Measurements from ENCODE around the gene MEIKIN.
"Not testable (repeated sequence)": the region's sequence is repeated elsewhere in the genome, so short reads cannot be mapped to it uniquely, and the experiment has no call there.

MEIKIN gene

DNA sequence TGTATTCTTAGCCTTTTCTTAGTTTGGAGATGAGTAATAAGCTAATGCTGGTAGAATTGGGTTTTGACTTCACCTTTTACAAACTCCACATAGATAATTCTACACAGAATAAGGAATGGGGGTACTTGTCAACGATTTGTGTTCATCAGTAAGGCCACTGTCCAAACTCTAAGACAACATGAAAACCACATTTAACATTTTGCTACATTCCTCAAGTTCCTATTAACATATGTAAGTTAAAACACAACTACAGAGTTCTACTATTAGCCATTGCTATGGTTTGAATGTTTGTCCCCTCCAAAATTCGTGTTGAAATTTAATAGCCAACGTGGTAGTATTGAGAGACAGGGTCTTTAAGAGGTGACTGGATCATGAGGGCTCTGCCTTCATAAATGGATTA, 31.9 kb downstream of the MEIKIN start:
- DNase-seq (ENCODE audit: low spot score) = no peak

DNA sequence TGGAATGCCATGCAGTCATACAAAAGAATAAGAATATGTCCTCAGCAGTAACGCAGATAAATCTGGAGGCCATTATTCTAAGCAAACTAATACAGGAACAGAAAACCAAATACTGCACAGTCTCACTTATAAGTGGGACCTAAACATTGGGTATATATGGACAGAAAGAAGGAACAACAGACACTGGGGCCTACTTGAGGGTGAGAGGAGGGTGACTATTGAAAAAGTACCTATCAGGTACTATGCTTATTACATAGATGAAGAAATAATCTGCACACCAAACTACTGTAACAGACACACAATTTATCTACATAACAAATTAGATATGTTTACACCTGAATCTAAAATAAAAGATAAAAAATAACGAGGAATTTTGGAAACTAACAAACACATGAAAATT, 38.8 kb downstream of the MEIKIN start:
- DNase-seq (ENCODE audit: low spot score) = no peak

DNA sequence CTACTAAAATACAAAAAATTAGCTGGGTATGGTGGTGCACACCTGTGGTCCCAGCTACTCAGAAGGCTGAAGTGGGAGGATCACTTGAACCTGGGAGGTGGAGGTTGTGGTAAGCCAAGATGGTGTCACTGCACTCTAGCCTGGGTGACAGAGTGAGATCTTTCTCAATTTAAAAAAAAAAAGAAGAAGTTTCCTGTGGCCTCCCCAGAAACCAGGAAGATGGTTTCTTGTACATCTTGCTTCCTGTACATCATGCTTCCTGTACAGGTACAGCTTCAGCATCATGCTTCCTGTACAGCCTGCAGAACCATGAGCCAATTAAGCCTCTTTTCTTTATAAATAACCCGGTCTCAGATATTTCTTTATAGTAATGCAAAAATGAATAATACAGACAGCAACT, 43.2 kb downstream of the MEIKIN start:
- DNase-seq (ENCODE audit: low spot score) = not testable (repeated sequence)

DNA sequence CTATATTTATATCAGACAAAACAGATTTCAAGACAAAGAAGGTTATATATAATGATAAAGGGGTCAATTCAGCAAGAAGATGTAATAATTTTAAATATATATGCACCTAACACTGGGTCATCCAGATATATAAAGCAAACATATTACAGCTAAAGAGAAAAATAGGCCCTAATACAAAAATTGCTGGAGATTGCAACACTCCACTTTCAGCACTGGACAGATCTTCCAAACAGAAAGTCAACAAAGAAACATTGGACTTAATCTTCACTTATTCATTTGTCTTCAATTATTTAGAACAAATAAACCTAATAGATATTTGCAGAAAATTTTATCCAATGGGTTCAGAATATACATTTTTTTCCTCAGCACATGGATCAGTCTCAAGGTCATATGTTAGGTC, 45.8 kb downstream of the MEIKIN start:
- no peak for DNase-seq (ENCODE audit: low spot score)

DNA sequence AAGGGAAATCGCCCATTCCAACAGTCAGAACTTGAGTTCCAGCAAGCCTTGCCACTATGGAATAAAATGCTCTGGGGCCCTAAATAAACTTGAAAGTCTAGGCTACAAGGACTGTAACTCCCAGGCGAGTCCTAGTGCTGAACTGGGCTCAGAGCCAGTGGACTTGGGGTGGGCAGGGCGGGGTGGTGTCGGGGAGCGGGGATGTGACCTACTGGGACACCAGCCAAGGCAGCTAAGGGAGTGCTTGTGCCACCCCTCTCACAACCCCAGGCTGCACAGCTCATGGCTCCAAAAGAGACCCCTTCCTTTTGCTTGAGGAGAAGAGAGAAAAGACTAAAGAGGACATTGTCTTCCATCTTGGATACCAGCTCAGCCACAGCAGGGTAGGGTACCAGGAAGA, 61.5 kb downstream of the MEIKIN start:
- DNase-seq (ENCODE audit: low spot score) = no peak

DNA sequence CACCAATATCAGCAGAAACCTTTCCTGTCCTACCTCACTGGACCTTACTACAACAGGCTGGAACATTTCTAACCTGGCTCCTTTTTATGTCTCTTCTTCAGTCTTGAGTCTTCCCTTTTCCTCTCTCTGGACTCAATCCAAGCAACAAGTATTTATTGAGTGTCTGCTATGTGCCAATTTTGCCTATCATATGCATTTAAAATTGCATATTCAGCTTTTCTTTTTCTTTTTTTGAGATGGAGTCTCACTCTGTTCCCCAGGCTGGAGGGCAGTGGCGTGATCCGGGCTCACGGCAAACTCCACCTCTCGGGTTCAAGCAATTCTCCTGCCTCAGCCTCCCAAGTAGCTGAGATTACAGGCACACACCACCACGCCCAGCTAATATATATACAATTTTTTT, 65.8 kb downstream of the MEIKIN start:
- DNase-seq (ENCODE audit: low spot score) = no peak

DNA sequence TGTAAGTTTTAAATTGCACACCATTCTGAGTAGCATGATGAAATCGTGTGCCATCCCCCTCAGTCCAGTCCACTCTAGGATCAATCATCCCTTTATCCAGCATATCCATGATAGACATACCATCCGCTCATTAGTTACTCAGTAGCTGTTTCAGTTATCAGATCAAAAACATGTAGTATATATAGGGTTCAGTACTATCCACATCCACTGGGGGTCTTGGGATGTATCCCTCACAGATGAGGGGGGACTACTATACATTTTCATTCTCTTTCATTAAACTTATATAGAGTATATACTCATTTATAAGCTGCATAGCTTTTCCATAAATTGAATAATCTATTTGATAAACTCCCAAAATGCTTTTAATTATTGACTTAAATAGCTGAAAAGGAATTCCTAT, 67.6 kb downstream of the MEIKIN start:
- no peak for DNase-seq (ENCODE audit: low spot score)

DNA sequence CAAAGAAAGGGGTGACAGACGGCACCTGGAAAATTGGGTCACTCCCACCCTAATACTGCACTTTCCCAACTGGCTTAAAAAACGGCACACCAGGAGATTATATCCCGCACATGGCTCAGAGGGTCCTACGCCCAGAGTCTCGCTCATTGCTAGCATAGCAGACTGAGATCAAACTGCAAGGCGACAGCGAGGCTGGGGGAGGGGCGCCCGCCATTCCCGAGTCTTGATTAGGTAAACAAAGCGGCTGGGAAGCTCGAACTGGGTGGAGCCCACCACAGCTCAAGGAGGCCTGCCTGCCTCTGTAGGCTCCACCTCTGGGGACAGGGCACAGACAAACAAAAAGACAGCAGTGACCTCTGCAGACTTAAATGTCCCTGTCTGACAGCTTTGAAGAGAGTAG, 74.2 kb downstream of the MEIKIN start:
- not testable (repeated sequence) for DNase-seq (ENCODE audit: low spot score)

DNA sequence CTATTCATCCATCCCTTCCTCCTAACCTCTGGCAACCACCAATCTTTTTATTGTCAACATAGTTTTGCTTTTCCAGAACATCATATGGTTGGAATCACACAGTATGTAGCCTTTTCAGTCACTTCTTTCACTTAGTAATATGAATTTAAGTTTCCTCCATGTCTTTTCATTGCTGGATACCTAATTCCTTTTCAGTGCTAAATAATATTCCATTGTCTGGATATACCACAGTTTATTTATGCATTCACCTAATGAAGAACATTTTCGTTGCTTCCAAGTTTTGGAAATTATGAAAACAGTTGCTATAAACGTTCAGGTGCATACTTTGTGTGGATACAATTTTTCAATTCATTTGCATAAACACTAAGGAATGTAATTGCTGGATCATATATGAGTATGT, 77.9 kb downstream of the MEIKIN start:
- no peak for DNase-seq (ENCODE audit: low spot score)

DNA sequence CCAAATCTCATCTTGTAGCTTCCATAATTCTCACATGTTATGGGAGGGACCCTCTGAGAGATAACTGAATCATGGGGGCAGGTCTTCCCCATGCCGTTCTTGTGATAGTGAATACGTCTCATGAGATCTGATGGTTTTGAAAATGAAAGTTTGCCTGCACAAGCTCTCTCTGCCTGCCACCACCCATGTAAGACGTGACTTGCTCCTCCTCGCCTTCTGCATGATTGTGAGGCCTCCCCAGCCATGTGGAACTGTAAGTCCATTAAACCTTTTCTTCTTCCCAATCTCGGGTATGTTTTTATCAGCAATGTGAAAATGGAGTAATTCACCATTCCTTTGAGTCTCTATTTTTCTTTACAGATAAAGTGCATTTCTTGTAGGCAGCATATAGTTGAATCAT, 81.8 kb downstream of the MEIKIN start:
- no peak for DNase-seq (ENCODE audit: low spot score)

DNA sequence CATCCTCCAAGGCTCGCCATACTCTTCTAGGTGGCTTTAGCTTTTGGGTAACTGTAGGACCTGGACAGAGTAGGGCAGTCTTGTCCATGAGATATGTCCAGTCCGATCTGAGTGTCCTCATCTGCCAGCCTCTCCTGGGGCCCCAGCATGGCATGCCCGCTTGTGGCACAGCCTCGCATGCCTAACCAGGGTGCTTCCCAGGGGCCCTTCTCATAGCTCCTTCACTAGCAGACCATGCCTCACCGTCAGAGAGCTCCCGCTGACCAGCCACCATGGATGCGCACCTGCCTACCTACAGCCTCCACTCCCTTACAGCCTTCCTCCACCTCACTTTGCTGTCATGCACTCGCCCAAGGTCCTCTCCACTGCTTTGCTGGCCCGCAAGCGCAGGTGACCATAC, 88.1 kb downstream of the MEIKIN start:
- no peak for DNase-seq (ENCODE audit: low spot score)

DNA sequence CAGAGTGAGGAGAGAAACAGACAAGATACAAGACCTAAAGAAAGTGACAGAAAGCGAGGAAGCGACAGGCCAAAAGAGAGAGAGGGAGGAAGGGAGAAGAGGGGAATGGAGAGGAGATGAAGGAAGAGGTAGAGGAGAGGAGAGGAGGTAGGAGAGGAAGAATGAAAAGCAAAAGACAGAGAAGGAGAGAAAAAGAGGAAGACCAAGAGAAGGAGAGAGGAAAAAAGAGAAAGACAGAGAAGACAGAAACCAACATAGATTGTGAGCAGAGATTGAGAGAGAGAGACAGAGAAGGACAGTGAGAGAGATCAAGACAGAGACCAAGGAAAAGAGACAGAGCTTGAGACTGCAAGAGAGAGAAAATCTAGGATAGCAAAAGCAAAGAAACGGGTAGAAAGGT, 90.0 kb downstream of the MEIKIN start:
- DNase-seq (ENCODE audit: low spot score) = no peak

DNA sequence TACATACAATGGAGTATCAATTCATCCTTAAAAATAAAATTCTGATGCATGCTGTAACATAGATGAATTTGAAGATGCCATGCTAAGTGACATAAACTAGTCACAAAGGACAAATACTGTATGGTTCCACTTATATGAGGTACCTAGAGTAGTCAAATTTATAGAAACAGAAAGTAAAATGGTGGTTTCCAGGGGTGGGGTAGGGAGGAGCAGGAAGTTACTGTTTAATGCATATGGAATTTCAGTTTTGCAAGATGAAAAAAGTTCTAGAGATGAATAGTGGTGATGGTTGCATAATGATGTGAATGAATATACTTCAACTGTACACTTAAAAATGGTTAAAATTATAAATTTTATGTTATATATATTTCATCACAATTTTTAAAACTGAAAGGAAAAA, 91.3 kb downstream of the MEIKIN start:
- DNase-seq (ENCODE audit: low spot score) = no peak

DNA sequence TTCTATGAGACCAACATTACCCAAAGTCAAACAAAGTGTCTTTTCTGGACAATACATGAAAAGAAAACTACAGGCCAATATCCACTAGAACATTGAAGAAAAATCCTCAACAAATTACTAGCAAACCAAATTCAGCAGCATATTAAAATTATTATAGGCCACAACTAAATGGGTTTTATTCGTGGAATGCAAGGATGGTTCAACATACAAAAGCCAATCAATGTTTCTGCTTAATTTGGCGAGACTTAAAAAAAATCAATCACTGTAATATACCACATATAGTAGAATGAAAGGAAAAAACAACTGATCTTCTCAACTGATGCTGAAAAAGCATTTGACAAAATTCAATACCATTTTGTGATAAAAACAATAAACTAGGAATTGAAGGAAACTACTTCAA, 96.8 kb downstream of the MEIKIN start:
- DNase-seq (ENCODE audit: low spot score) = no peak

DNA sequence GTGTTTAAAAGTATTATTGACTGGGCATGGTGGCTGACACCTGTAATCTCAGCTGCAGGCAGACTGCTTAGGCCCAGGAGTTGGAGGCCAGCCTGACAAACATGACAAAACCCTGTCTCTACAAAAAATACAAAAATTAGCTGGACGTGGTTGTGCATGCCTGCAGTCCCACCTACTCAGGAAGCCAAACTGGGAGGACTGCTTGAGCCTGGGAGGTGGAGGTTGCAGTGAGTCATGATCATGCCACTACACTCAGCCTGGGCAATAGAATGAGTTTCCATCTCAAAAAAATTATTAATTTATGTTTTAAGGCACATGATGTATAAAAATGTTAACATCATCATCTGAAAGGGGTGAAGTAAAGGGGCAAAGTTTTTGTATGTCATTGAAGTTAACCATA, 98.9 kb downstream of the MEIKIN start:
- no peak for DNase-seq (ENCODE audit: low spot score)

DNA sequence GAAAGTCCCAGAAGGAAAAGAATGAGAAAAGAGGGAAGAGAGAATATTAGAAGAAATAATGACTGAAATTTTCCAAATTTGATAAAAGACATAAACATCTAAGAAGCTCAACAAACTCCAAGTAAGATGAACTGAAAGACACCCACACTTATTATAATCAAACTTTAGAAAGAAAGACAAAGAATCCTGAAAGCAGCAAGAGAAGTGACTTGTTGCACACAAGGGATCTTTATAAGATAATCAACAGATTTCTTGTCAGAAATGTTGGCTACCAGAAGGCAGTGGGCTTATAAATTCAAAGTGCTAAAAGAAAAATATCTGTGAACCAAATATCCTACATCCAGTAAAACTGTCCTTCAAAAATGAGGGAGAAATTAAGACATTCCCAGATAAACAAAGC, 99.6 kb downstream of the MEIKIN start:
- no peak for DNase-seq (ENCODE audit: low spot score)

DNA sequence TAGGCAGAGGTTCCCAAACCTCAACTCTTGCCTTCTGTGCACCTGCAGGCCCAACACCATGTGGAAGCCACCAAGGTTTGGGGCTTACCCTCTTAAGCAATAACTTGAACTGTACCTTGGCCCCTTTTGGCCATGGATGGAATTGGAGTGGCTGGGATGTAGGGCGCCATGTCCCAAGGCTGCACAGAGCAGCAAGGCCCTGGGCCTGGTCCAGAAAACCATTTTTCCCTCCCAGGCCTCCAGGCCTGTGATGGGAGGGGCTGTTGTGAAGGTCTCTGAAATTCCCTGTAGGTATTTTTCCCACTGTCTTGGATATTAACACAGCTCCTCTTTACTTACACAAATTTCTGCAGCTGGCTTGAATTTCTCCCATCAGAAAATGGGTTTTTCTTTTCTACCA, 102.5 kb downstream of the MEIKIN start:
- DNase-seq (ENCODE audit: low spot score) = not testable (repeated sequence)

DNA sequence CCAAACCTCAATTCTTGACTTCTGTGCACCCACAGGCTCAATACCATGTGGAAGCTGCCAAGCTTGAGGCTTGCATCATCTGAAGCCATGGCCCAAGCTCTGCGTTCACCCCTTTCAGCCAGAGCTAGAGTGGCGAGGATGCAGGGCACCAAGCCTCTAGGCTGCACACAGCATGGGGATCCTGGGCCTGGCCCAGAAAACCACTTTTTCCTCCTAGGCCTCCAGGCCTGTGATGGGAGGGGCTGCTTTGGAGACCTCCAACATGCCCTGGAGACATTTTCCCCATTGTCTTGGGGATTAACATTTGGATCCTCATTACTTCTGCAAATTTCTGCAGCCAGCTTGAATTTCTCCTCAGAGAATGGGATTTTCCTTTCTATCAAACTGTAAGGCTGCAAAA, 112.8 kb downstream of the MEIKIN start:
- not testable (repeated sequence) for DNase-seq (ENCODE audit: low spot score)

DNA sequence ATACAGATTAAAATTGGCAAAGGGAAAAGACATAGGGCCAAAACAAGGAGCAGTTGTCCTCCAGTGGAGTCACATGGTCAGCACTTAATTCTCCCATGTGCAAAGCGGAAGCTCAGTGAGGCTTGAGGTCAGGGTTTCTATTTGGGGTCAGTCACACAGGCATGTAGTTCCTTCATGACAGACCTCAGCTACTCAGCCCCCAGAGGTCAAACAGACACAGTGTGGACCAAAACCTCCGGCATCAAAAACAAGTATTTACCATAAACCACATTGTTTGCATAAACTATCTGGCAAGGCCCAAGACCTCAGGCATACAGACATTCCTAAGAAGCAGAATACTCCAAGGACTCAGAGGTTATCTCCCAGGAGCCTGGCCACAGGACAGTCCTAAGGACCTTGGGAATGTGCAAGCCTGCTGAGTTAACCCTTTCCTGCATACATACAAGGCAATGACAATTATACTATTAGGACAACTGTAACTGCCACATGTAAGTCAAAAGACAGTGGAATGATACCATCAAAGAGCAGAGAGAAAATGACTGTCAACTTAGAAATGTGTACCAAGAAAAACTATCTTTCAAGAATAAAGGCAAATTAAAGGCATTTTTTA, 120.0 kb downstream of the MEIKIN start:
- no peak for DNase-seq (ENCODE audit: low spot score)

DNA sequence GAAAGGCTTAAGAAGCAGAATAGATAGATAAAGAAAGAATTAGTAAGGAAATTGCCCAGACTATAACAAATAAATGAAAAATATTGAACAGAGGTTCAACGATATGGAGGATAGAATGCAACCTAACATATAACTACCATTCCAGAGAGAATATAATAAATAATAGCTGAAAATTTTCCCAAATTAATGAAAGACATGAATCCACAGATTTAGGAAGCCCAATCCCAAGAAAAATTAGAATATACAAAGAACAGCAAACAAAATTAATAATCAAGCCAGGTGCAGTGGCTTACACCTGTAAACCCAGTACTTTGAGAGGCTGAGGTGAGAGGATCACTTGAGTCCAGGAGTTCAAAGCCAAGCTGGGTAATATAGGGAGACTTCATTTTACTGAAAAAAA, 120.8 kb downstream of the MEIKIN start:
- no peak for DNase-seq (ENCODE audit: low spot score)

DNA sequence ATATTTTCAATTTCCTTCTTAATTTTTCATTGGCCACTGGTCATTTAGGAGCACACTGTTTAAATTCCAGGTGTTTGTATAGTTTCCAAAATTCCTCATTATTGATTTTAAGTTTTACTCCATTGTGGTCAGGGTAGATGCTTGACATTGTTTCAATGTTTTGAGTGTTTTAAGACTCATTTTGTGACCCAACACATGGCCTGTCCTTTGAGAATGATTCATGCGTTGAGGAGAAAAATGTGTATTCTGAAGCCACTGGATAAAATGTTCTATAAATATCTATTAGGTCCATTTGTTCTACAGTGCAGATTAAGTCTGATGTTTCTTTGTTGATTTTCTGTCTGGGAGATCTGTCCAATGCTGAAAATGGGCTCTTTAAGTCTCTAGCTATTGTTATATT, 124.2 kb downstream of the MEIKIN start:
- DNase-seq (ENCODE audit: low spot score) = no peak

DNA sequence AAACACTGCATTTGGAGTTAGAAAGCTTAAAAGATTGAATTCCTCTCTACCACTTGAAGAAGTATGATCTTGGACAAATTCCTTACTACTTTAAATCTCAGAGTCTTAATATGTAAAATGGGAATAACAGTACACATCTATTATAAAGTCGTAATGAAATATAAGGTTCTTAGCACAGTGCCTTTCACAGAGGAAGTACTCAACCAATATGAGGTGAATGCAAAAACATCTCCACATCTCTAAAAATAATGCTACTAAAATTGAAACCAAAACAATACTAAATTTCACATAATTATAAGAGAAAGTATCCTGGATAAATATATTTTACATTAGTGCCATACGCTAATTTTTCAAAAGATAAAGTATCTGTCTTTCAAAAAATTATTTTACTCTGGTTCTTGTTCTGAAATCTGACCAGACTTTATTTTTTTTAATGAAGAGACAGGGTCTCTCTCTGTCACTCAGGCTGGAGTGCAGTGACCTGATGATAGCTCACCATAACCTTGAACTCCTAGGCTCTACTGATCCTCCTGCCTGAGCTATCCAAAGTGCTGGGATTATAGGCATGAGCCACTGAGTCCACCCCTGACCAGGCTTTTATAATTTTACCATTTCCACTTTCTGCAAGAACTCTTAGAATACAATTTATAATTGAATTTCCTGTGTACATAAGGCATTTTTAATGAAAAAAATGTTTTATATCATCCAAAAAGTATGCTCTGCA, 127.3 kb downstream of the MEIKIN start:
- DNase-seq (ENCODE audit: low spot score) = no peak

DNA sequence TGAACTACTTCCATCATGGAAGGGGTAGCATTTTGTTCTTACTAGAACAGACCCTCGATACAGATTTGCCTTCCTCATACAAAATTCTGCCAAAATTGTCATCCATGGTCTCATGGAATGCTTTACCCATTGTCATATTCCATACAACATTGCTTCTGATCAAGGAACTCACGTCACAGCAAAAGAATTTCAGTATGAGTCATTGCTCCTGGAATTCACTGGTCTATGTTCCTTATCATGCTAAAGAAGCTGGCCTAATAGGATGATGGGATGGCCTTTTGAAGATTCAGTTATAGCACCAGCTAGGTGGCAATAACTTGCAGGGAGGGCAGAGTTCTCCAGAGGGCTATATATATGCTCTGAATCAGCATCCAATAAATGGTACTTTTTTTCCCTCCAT, 130.5 kb downstream of the MEIKIN start:
- DNase-seq (ENCODE audit: low spot score) = no peak

Data from hematopoietic multipotent progenitor cell treated with erythropoietin and hydrocortisone succinate and interleukin-3 and kit ligand, for 17 days (in vitro differentiated cells).